ENCODE data around the gene ACTL6A.

DNA sequence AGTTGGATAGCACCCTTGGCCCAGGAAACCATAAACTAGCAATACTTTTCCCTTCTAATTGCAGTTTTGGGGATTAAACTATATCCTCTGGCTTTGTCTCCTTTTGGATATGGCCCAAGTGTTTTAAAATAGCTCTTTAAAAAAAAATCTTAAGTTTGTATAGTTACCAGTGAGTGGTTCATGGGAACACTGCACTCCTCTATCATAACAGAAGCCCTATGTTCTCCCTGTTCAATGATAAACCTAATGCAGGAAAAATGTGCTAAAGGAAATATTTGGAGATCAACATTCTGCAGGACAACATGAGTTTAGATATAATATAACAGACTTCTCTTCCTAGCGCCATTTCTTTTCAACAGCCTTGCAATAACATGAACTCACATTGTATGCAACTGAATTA lies 28.6 kb downstream of the ACTL6A start:
- TF ChIP-seq, protein P1, sequence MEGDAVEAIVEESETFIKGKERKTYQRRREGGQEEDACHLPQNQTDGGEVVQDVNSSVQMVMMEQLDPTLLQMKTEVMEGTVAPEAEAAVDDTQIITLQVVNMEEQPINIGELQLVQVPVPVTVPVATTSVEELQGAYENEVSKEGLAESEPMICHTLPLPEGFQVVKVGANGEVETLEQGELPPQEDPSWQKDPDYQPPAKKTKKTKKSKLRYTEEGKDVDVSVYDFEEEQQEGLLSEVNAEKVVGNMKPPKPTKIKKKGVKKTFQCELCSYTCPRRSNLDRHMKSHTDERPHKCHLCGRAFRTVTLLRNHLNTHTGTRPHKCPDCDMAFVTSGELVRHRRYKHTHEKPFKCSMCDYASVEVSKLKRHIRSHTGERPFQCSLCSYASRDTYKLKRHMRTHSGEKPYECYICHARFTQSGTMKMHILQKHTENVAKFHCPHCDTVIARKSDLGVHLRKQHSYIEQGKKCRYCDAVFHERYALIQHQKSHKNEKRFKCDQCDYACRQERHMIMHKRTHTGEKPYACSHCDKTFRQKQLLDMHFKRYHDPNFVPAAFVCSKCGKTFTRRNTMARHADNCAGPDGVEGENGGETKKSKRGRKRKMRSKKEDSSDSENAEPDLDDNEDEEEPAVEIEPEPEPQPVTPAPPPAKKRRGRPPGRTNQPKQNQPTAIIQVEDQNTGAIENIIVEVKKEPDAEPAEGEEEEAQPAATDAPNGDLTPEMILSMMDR (IDR thresholded peaks at IDR 0.05), result no peak
- no peak for TF ChIP-seq POLR2A (IDR thresholded peaks at IDR 0.05)

Data from thyroid gland (tissue), 4 donors.